ENCODE results near the gene DYNC1LI1. TPM values are rescaled to one million over a fixed set of nuclear protein-coding genes. Genes with fewer than 3 reads are reported as not detected.
A peak's percentile ranks its signal among the peaks of the same experiment; 100 is the strongest.

DYNC1LI1 gene
- 51.4 TPM for polyA plus RNA-seq (2013, experiment 1 of 2)
- polyA plus RNA-seq (2013, experiment 2 of 2): 55.1 TPM

DNA sequence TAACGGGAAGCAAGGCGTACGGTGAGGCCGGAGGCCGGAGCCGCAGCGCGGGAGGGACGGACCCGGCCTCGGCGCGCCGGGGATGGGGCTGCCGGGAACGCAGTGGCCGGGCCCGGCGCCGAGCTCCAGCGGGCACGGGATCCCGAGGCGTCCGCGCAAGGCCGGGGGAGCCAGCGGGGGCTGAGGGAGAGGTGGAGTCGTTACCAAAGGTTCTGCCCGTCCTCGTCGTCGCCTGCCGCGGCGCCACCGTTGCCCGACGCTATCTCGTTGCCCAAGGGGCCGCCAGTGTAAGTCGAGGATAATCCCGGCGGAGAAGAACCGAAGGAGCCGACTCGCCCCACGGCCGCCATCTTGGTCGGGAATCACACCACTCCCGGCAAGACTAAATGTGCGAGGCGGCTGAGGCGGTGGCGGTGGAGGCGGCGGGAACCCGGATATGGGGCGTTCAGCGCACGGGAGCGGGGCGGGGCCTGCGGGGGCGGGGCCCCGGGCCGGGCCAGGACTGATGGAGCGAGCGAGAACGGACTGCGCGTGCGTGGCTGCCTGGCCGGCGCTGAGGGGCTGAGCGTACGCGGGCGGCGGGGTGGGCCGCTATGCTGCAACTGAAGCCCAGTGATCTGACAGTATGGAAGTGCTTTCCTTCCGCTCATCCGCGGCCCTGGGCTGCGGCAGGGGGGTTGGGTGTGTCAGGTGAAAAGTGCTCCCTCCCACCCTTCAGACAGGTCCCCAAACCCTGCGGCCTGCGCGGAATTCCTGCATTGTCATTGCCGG is at the start of gene DYNC1LI1:
DYNC1LI1 (minus strand) TSS at position 438 of the 771 bp plus-strand sequence; CDS start at position 350, 88 bp downstream.
- H3K9me3 ChIP-seq (ENCODE audit: control insufficient read depth, low read length): no peaks in the 10 kb centered on the region
- peaks cover 4% of the 10 kb centered on the region for H3K4me1 ChIP-seq (ENCODE audit: control insufficient read depth, insufficient read depth, low read length, poor library complexity, severe bottlenecking)
- H3K4me3 ChIP-seq (ENCODE audit: extremely low read depth, insufficient read depth, low read length, poor library complexity, severe bottlenecking): peak within 1 kb of the TSS; percentile 91
- peak within 1 kb of the TSS; percentile 98 for H3K27ac ChIP-seq (ENCODE audit: low read depth, low read length, severe bottlenecking)
- 0% methylated on average over 54 to 56 of the region's 89 CpGs for WGBS, 2 experiments (ENCODE audit: insufficient coverage in 2 of 2)
- peaks cover 22% of the 10 kb centered on the region for H3K36me3 ChIP-seq (ENCODE audit: control insufficient read depth, insufficient read depth, low read length)

- Histone ChIP-seq H3K27ac (ENCODE audit: low read depth, low read length, severe bottlenecking) (no peak overlapping the region), H3K4me3 (ENCODE audit: extremely low read depth, insufficient read depth, low read length, poor library complexity, severe bottlenecking) (no peak overlapping the region), H3K9me3 (ENCODE audit: control insufficient read depth, low read length) (no peaks in the 10 kb centered on the region), H3K4me1 (ENCODE audit: control insufficient read depth, insufficient read depth, low read length, poor library complexity, severe bottlenecking) (no peaks in the 10 kb centered on the region), H3K36me3 (ENCODE audit: control insufficient read depth, insufficient read depth, low read length) (no peaks in the 10 kb centered on the region)
Measured at GRCh38 chr3:32619395-32619794, 48.7 kb upstream of the DYNC1LI1 start.

- WGBS, 2 experiments (ENCODE audit: insufficient coverage in 2 of 2): 92 to 96% methylated on average over 10 to 13 of the region's 14 CpGs
- Histone ChIP-seq H3K27ac (ENCODE audit: low read depth, low read length, severe bottlenecking) (no peak overlapping the region), H3K9me3 (ENCODE audit: control insufficient read depth, low read length) (no peaks in the 10 kb centered on the region)
Measured at GRCh38 chr3:32616267-32616962, 45.8 kb upstream of the DYNC1LI1 start.

GRCh38 chr3:32614956-32615355 is 44.3 kb upstream of the DYNC1LI1 start:
- H3K4me3 ChIP-seq (ENCODE audit: extremely low read depth, insufficient read depth, low read length, poor library complexity, severe bottlenecking): no peak overlapping the region
- no CpG with 5 or more reads among the region's 2 CpGs for WGBS, 2 experiments (ENCODE audit: insufficient coverage in 2 of 2)
- H3K27ac ChIP-seq (ENCODE audit: low read depth, low read length, severe bottlenecking): peak overlapping the region; percentile 62
- no peaks in the 10 kb centered on the region for H3K36me3 ChIP-seq (ENCODE audit: control insufficient read depth, insufficient read depth, low read length)
- H3K4me1 ChIP-seq (ENCODE audit: control insufficient read depth, insufficient read depth, low read length, poor library complexity, severe bottlenecking): no peaks in the 10 kb centered on the region
- H3K9me3 ChIP-seq (ENCODE audit: control insufficient read depth, low read length): no peaks in the 10 kb centered on the region

More at GRCh38 chr3:32616267-32616962, 45.8 kb upstream of the DYNC1LI1 start:
- no peaks in the 10 kb centered on the region for H3K36me3 ChIP-seq (ENCODE audit: control insufficient read depth, insufficient read depth, low read length)
- no peak overlapping the region for H3K4me3 ChIP-seq (ENCODE audit: extremely low read depth, insufficient read depth, low read length, poor library complexity, severe bottlenecking)
- H3K4me1 ChIP-seq (ENCODE audit: control insufficient read depth, insufficient read depth, low read length, poor library complexity, severe bottlenecking): no peaks in the 10 kb centered on the region

DNA sequence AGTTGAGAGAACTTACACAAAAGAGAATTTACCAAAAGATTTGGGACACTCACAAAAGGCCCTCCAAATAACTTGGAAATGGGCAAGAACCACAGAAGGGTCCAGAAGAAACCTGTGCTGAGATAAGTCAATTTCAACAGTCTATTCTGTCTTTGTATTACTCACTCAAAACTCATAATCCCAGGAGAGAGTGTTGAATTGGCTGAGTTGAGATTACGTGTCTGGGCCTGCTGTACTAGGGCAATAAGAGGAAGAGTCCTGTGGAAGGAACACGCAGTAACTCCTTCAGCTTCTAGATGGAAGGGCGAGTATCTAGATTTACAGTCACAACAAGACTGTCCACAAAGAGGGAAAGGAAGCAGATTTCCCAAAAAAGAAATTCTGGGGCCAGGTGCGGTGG is 42.5 kb upstream of the DYNC1LI1 start:
- no peaks in the 10 kb centered on the region for H3K36me3 ChIP-seq (ENCODE audit: control insufficient read depth, insufficient read depth, low read length)

DNA sequence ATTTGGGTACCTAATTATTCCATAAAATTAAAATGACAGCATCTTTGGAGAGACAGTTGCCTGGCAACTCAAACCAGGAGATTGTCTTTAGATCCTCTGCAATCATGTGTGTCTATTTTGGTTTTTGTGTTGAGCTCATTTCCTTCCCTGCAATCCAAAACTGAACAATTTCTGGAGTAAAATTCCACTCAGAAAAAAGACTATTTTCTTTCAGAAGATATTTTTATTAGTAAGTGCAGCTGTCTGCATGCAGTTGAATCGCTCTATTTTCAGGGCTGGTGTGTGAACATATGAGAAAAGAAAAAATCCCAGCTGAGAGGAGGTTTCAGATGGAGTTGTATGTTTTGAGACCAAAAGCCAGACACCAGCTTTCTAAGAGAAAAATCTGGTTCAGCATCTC is 41.9 kb upstream of the DYNC1LI1 start:
- Histone ChIP-seq H3K36me3 (ENCODE audit: control insufficient read depth, insufficient read depth, low read length) (no peaks in the 10 kb centered on the region), H3K27ac (ENCODE audit: low read depth, low read length, severe bottlenecking) (no peak overlapping the region), H3K4me3 (ENCODE audit: extremely low read depth, insufficient read depth, low read length, poor library complexity, severe bottlenecking) (no peak overlapping the region), H3K4me1 (ENCODE audit: control insufficient read depth, insufficient read depth, low read length, poor library complexity, severe bottlenecking) (no peaks in the 10 kb centered on the region), H3K9me3 (ENCODE audit: control insufficient read depth, low read length) (no peaks in the 10 kb centered on the region)
- 100% methylated on average over 1 of the region's 1 CpG; no CpG with 5 or more reads in 1 of the 2 experiments for WGBS, 2 experiments (ENCODE audit: insufficient coverage in 2 of 2)

More for the DNA sequence above, 42.5 kb upstream of the DYNC1LI1 start:
- Histone ChIP-seq H3K4me1 (ENCODE audit: control insufficient read depth, insufficient read depth, low read length, poor library complexity, severe bottlenecking) (no peaks in the 10 kb centered on the region), H3K4me3 (ENCODE audit: extremely low read depth, insufficient read depth, low read length, poor library complexity, severe bottlenecking) (no peak overlapping the region), H3K9me3 (ENCODE audit: control insufficient read depth, low read length) (no peaks in the 10 kb centered on the region), H3K27ac (ENCODE audit: low read depth, low read length, severe bottlenecking) (no peak overlapping the region)
- WGBS, 2 experiments (ENCODE audit: insufficient coverage in 2 of 2): 93 to 97% methylated on average over 2 to 4 of the region's 4 CpGs

- H3K27ac ChIP-seq (ENCODE audit: low read depth, low read length, severe bottlenecking): no peak overlapping the region
- no peaks in the 10 kb centered on the region for H3K4me1 ChIP-seq (ENCODE audit: control insufficient read depth, insufficient read depth, low read length, poor library complexity, severe bottlenecking)
- WGBS, 2 experiments (ENCODE audit: insufficient coverage in 2 of 2): 90 to 92% methylated on average over 1 to 2 of the region's 2 CpGs
- H3K9me3 ChIP-seq (ENCODE audit: control insufficient read depth, low read length): no peaks in the 10 kb centered on the region
- H3K36me3 ChIP-seq (ENCODE audit: control insufficient read depth, insufficient read depth, low read length): no peaks in the 10 kb centered on the region
- no peak overlapping the region for H3K4me3 ChIP-seq (ENCODE audit: extremely low read depth, insufficient read depth, low read length, poor library complexity, severe bottlenecking)
Measured at GRCh38 chr3:32607522-32607921, 36.9 kb upstream of the DYNC1LI1 start.

DNA sequence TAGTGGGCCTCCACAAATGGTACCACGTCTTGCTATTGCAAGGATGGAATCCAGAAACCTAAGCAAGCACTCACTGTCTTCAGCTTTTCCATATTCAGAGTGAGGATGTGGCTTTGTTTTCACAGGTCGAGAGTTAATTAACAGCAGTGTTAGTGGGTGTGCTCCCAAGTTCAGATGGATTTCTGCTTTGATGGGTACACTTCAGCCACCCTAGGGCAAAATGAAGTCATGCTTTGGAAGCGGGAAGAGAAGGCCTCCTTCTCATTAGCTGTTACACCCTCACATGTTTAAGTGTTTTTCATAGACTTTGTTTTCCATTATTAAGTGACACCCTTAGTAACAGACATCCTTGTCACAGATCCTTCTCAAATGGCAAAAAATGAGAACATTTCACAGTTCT is 36.3 kb upstream of the DYNC1LI1 start:
- H3K4me3 ChIP-seq (ENCODE audit: extremely low read depth, insufficient read depth, low read length, poor library complexity, severe bottlenecking): no peak overlapping the region
- no peak overlapping the region for H3K27ac ChIP-seq (ENCODE audit: low read depth, low read length, severe bottlenecking)
- no peaks in the 10 kb centered on the region for H3K36me3 ChIP-seq (ENCODE audit: control insufficient read depth, insufficient read depth, low read length)
- 89 to 90% methylated on average over 2 to 3 of the region's 3 CpGs for WGBS, 2 experiments (ENCODE audit: insufficient coverage in 2 of 2)
- H3K9me3 ChIP-seq (ENCODE audit: control insufficient read depth, low read length): no peaks in the 10 kb centered on the region
- H3K4me1 ChIP-seq (ENCODE audit: control insufficient read depth, insufficient read depth, low read length, poor library complexity, severe bottlenecking): no peaks in the 10 kb centered on the region

- Histone ChIP-seq H3K4me1 (ENCODE audit: control insufficient read depth, insufficient read depth, low read length, poor library complexity, severe bottlenecking) (no peaks in the 10 kb centered on the region), H3K9me3 (ENCODE audit: control insufficient read depth, low read length) (no peaks in the 10 kb centered on the region), H3K4me3 (ENCODE audit: extremely low read depth, insufficient read depth, low read length, poor library complexity, severe bottlenecking) (no peak overlapping the region), H3K27ac (ENCODE audit: low read depth, low read length, severe bottlenecking) (no peak overlapping the region), H3K36me3 (ENCODE audit: control insufficient read depth, insufficient read depth, low read length) (no peaks in the 10 kb centered on the region)
- WGBS, 2 experiments (ENCODE audit: insufficient coverage in 2 of 2): no CpG with 5 or more reads among the region's 3 CpGs
Measured at GRCh38 chr3:32606277-32606676, 35.6 kb upstream of the DYNC1LI1 start.

DNA sequence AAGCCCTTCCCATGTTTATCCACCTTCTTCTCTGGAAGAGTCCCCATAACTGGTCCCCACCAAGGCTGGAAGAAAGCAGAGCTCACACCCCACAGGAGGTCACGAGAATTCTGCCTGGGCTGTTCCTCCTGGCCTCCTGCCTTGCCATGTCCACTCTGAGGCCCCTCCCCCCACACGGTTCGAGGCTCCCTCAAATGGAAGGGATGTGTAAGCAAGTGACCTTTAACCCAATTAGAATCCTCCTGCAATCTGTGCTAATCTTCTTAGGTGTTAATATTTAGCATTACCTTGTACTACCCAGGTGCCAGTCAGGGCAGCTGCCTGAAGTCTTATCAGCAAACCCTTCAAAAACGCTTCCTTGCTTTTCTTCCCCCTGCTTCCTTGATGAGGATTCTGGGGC is 32.4 kb upstream of the DYNC1LI1 start:
- H3K4me1 ChIP-seq (ENCODE audit: control insufficient read depth, insufficient read depth, low read length, poor library complexity, severe bottlenecking): no peaks in the 10 kb centered on the region
- no peaks in the 10 kb centered on the region for H3K36me3 ChIP-seq (ENCODE audit: control insufficient read depth, insufficient read depth, low read length)
- H3K27ac ChIP-seq (ENCODE audit: low read depth, low read length, severe bottlenecking): no peak overlapping the region
- no peaks in the 10 kb centered on the region for H3K9me3 ChIP-seq (ENCODE audit: control insufficient read depth, low read length)
- no peak overlapping the region for H3K4me3 ChIP-seq (ENCODE audit: extremely low read depth, insufficient read depth, low read length, poor library complexity, severe bottlenecking)
- WGBS, 2 experiments (ENCODE audit: insufficient coverage in 2 of 2): 60% methylated on average over 1 of the region's 4 CpGs; no CpG with 5 or more reads in 1 of the 2 experiments

DNA sequence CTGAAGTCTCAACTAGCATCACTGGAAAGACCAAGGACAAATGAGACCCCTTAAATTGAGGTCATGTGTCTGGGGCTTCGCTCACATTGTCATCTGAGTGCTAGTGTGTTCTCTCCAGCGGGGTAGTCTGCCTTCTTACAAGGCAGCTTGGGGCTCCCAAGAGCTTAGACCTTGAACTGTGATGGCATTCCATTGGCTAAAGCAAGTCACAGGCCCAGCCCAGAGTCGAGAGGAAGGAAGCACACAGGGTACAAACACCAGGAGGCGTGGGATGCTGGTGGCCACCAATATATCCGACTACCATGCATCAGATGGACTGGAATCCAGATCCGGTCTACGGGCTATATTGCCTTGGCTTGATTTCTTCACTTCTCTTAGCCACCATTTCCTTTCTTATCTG is 31.5 kb upstream of the DYNC1LI1 start:
- H3K9me3 ChIP-seq (ENCODE audit: control insufficient read depth, low read length): no peaks in the 10 kb centered on the region
- H3K27ac ChIP-seq (ENCODE audit: low read depth, low read length, severe bottlenecking): no peak overlapping the region
- H3K4me1 ChIP-seq (ENCODE audit: control insufficient read depth, insufficient read depth, low read length, poor library complexity, severe bottlenecking): no peaks in the 10 kb centered on the region
- no peaks in the 10 kb centered on the region for H3K36me3 ChIP-seq (ENCODE audit: control insufficient read depth, insufficient read depth, low read length)
- 91 to 94% methylated on average over 7 of the region's 7 CpGs for WGBS, 2 experiments (ENCODE audit: insufficient coverage in 2 of 2)
- H3K4me3 ChIP-seq (ENCODE audit: extremely low read depth, insufficient read depth, low read length, poor library complexity, severe bottlenecking): no peak overlapping the region

Data from mesodermal cell (in vitro differentiated cells).